ENCODE measurements around the gene NLGN4X. TPM values are rescaled to one million over a fixed set of nuclear protein-coding genes. Genes with fewer than 3 reads are reported as not detected.

NLGN4X gene
- total RNA-seq, 1 donor from 2014 or later = 4.5 TPM

DNA sequence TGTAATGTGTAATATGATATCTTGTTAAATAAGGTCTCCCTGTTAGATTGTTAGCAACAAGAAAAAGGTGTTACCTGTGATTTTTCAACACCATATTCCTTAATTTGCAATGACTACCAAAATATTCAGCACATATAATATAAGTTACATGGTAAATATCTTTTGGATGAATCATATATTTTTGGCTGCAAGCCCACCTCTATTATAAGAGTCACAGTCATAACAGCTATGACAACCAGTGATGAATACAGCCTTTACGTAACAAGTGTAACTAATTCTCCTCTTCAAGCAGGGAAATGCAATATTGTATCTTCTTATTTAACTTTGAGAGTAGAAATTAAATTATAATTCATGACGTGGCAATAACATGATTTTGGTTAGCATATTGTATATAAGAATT is 187.0 kb downstream of the NLGN4X start:
- intact Hi-C loops (cut with micrococcal nuclease) = no loop called here
- TF ChIP-seq, protein P1, sequence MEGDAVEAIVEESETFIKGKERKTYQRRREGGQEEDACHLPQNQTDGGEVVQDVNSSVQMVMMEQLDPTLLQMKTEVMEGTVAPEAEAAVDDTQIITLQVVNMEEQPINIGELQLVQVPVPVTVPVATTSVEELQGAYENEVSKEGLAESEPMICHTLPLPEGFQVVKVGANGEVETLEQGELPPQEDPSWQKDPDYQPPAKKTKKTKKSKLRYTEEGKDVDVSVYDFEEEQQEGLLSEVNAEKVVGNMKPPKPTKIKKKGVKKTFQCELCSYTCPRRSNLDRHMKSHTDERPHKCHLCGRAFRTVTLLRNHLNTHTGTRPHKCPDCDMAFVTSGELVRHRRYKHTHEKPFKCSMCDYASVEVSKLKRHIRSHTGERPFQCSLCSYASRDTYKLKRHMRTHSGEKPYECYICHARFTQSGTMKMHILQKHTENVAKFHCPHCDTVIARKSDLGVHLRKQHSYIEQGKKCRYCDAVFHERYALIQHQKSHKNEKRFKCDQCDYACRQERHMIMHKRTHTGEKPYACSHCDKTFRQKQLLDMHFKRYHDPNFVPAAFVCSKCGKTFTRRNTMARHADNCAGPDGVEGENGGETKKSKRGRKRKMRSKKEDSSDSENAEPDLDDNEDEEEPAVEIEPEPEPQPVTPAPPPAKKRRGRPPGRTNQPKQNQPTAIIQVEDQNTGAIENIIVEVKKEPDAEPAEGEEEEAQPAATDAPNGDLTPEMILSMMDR (IDR thresholded peaks at IDR 0.05; ENCODE audit: borderline replicate concordance) = no peak

DNA sequence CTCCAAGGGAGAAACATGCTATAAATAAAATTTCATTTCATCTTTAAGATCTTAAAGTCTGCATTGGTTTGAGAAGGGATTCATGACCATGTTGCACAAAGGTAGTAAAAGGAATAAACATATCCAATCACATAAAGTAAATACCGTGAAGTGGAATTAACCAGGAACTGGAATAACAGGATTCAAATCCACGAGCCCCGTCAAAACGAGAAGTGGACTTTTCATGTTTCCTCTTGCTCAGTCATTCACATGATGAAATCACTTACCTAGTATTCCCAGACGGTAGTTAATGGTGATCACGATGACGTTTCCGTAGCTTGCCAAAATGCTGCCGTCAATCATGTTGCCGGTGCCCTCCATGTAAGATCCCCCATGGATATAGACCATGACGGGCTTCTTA is 199.7 kb downstream of the NLGN4X start:
- TF ChIP-seq, protein P1 (IDR thresholded peaks at IDR 0.05; ENCODE audit: borderline replicate concordance) = no peak
- no peak overlapping the region for H3K27ac ChIP-seq (replicated peaks)
- no peaks in the 10 kb centered on the region for H3K36me3 ChIP-seq
- H3K4me1 ChIP-seq = no peaks in the 10 kb centered on the region
- H3K27me3 ChIP-seq (ENCODE audit: low read depth) = no peaks in the 10 kb centered on the region
- no peak overlapping the region for H3K4me3 ChIP-seq
- H3K9me3 ChIP-seq (replicated peaks) = no peaks in the 10 kb centered on the region
- intact Hi-C loops (cut with micrococcal nuclease) = no loop called here
- DNase-seq = no peak

More for the DNA sequence above, 187.0 kb downstream of the NLGN4X start:
- Histone ChIP-seq H3K4me3 (no peak overlapping the region), H3K4me1 (no peaks in the 10 kb centered on the region), H3K27me3 (ENCODE audit: low read depth) (no peaks in the 10 kb centered on the region), H3K27ac (replicated peaks) (no peak overlapping the region), H3K36me3 (no peaks in the 10 kb centered on the region), H3K9me3 (replicated peaks) (peaks cover 22% of the 10 kb centered on the region)
- DNase-seq = no peak

DNA sequence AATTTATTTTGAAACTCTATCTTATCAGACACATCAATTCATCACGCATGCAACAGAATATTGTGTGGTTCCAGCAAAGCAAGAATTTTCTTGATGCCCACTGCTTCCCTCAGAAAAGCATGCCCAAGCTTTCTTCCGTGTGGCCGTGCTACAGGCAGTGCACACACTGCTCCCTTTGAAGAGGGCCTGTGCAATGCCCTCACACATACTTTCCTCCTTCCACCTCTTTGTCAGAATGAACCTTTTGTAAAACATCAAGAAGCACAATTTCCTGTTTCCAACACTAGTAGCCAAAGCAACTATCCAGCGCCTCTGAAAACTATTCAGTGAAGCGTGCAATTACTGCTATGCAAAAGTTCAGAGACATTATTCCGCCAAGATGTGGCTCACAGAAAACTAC is 201.7 kb downstream of the NLGN4X start:
- TF ChIP-seq, protein P1 (IDR thresholded peaks at IDR 0.05; ENCODE audit: borderline replicate concordance) = no peak
- intact Hi-C loops (cut with micrococcal nuclease) = no loop called here

DNA sequence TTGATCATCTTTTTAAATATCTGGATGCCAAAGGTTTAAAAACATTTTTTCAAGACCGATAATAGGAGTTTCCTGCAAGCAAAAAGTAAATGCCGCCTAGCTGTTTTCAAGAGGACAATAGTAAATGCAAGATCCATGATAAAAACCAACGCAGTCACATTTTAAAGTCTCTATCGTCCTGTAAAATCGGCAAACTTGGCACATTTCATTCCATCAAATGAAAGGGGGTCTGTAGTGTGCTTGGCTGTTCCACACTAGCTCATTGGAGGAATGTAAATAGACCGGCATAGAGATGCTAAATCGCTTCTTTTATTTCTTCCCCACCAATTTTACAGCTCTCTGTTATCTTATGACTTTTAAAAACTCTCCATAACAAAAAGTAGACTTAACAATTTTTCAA is 202.2 kb downstream of the NLGN4X start:
- no peak overlapping the region for H3K27ac ChIP-seq (replicated peaks)
- no peaks in the 10 kb centered on the region for H3K9me3 ChIP-seq (replicated peaks)
- H3K4me1 ChIP-seq = no peaks in the 10 kb centered on the region
- no peaks in the 10 kb centered on the region for H3K27me3 ChIP-seq (ENCODE audit: low read depth)
- intact Hi-C loops (cut with micrococcal nuclease) = no loop called here
- H3K4me3 ChIP-seq = no peak overlapping the region
- TF ChIP-seq, protein P1 (IDR thresholded peaks at IDR 0.05; ENCODE audit: borderline replicate concordance) = no peak
- DNase-seq = no peak
- H3K36me3 ChIP-seq = no peaks in the 10 kb centered on the region

More for the DNA sequence above, 201.7 kb downstream of the NLGN4X start:
- H3K27ac ChIP-seq (replicated peaks) = no peak overlapping the region
- H3K9me3 ChIP-seq (replicated peaks) = no peaks in the 10 kb centered on the region
- no peaks in the 10 kb centered on the region for H3K36me3 ChIP-seq
- no peak overlapping the region for H3K4me3 ChIP-seq
- no peaks in the 10 kb centered on the region for H3K4me1 ChIP-seq
- H3K27me3 ChIP-seq (ENCODE audit: low read depth) = no peaks in the 10 kb centered on the region
- no peak for DNase-seq

DNA sequence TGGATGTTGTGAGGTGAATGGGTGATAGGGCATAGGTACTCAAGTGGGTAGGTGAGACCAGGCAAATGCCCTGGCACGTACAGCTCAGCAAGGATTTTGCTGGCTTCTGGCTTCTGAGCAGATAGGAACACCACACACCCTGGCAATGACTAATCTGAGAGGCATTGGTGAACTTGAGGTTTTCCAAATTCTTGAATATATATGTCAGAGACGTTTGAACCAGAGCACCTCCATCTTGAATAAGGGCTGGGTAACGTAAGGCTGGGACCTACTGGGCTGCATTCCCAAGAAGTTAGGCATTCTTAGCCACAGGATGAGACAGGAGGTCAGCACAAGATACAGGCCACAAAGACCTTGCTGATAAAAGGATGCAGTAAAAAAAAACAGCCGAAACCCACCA is 204.5 kb downstream of the NLGN4X start:
- intact Hi-C loops (cut with micrococcal nuclease) = no loop called here
- H3K9me3 ChIP-seq (replicated peaks) = no peaks in the 10 kb centered on the region

More for the DNA sequence above, 204.5 kb downstream of the NLGN4X start:
- Histone ChIP-seq H3K27me3 (ENCODE audit: low read depth) (no peaks in the 10 kb centered on the region), H3K4me1 (no peaks in the 10 kb centered on the region), H3K4me3 (no peak overlapping the region), H3K36me3 (no peaks in the 10 kb centered on the region), H3K27ac (replicated peaks) (no peak overlapping the region)
- no peak for DNase-seq
- TF ChIP-seq, protein P1 (IDR thresholded peaks at IDR 0.05; ENCODE audit: borderline replicate concordance) = no peak
